Lung (tissue), 12 donors: Measurements from ENCODE around the gene KITLG. TPM values are rescaled to one million over a fixed set of nuclear protein-coding genes. Genes with fewer than 3 reads are reported as not detected.
"Not testable (repeated sequence)": the region's sequence is repeated elsewhere in the genome, so short reads cannot be mapped to it uniquely, and the experiment has no call there.

Source experiments
- ATAC-seq: fragments of 200-7000 bp; cut with Tn5 transposase; one replicate; pipeline ENCODE4 v1.9.1; 2020; ENCODE audit warnings: moderate number of reproducible peaks; ENCODE audit not compliant: insufficient read depth, low FRiP score
- DNase-seq, 3 donors: peaks; one replicate each; pipeline ENCODE4 v3.0.0-alpha.2; 2013 to 2017
- H3K27ac ChIP-seq, 2 donors: one replicate each; pipeline ENCODE4 v1.5.1; 2013; ENCODE audit warnings: mild to moderate bottlenecking in 2 of 2, moderate library complexity in 2 of 2, control low read depth in 1 of 2, inconsistent platforms in 1 of 2, low read depth in 1 of 2, low read length in 1 of 2
- H3K27me3 ChIP-seq, 3 donors: one replicate each; pipeline ENCODE4 v1.5.1; 2013; ENCODE audit warnings: low read length in 2 of 3; ENCODE audit not compliant: control insufficient read depth in 3 of 3, insufficient read depth in 3 of 3
- H3K36me3 ChIP-seq, 4 donors: one replicate each; pipeline ENCODE4 v1.5.1; 2013; ENCODE audit warnings: low read length in 4 of 4, mild to moderate bottlenecking in 1 of 4, moderate library complexity in 1 of 4; ENCODE audit not compliant: control insufficient read depth in 4 of 4, insufficient read depth in 4 of 4
- H3K4me1 ChIP-seq, 5 donors: one replicate each; pipeline ENCODE4 v1.5.1; 2013; ENCODE audit warnings: low read length in 5 of 5, mild to moderate bottlenecking in 2 of 5, moderate library complexity in 1 of 5; ENCODE audit not compliant: control insufficient read depth in 5 of 5, insufficient read depth in 5 of 5
- H3K4me3 ChIP-seq: one replicate; pipeline ENCODE4 v1.5.1; 2013; ENCODE audit warnings: mild to moderate bottlenecking, control low read depth, moderate library complexity
- H3K9ac ChIP-seq, 2 donors: one replicate each; pipeline ENCODE4 v1.5.1; 2013; ENCODE audit warnings: low read length in 2 of 2, control low read depth in 1 of 2; ENCODE audit not compliant: insufficient read depth in 1 of 2
- H3K9me3 ChIP-seq, 4 donors: one replicate each; pipeline ENCODE4 v1.5.1; 2013; ENCODE audit warnings: low read length in 3 of 4, mild to moderate bottlenecking in 1 of 4, moderate library complexity in 1 of 4; ENCODE audit not compliant: control insufficient read depth in 4 of 4, insufficient read depth in 3 of 4
- WGBS, 2 donors: extraction: QIAGEN DNeasy Blood & Tissue Kit; methylation state at CpG; one replicate each; pipeline ENCODE4 v1.1.7; 2013; 5-methylcytosine and 5-hydroxymethylcytosine counted together
- polyA plus RNA-seq, 2 donors: library from polyadenylated mRNA; stranded (reverse); fragments of 200-250 nt; gene quantifications; one replicate each; pipeline ENCODE4 v1.2.1, GENCODE V29; 2013
- total RNA-seq, 2 donors: library from RNA; depleted of rRNA in 1 of 2; stranded (reverse); fragments of >200 nt in 1 of 2; gene quantifications; one replicate each; pipeline ENCODE4 v1.2.1, GENCODE V29; 2014 to 2021
- TF ChIP-seq, protein P1 (sequence below): IDR thresholded peaks from 2 replicates; pipeline ENCODE4 v1.5.1; 2012; ENCODE audit warnings: mild to moderate bottlenecking; ENCODE audit errors: control extremely low read depth, extremely low read depth
- donor health status: control.
- donor health status: control.
- donor health status: Bipolar disorder and iron deficiency.
- donor health status: healthy.
- donor health status: DM: yes; HTN: yes; CAD: no.

Gene KITLG
- total and polyA plus RNA-seq, 4 donors = 13.7 to 142 (median 38.2) TPM

DNA sequence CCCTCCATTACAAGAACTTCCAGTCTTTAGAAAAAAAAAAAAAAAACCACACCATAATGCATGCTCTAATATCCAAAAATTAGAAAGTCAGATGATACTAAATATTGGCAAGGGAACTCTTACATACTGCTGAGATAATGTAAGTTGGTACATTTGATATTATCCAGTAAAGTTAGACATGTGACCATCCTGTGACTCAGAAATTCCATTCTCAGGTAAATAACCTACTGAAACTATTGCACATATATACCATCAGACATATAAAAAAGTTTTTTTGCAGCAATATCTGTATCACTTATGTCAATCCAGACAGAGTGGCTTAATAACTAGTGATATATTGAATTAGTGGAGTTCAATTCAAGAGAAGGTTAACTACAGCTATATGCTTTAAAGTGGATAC lies 63.5 kb downstream of the KITLG start:
- DNase-seq = no peak
- Histone ChIP-seq H3K4me3 (no peak overlapping the region), H3K27me3 (no peaks in the 10 kb centered on the region), H3K9me3 (no peaks in the 10 kb centered on the region), H3K36me3 (peaks cover 0 to 1% (median 0%) of the 10 kb centered on the region in 4 donors), H3K27ac (no peak overlapping the region), H3K4me1 (peaks cover 0 to 5% (median 0%) of the 10 kb centered on the region in 5 donors), H3K9ac (no peak overlapping the region)
- ATAC-seq = no peak
- TF ChIP-seq, protein P1, sequence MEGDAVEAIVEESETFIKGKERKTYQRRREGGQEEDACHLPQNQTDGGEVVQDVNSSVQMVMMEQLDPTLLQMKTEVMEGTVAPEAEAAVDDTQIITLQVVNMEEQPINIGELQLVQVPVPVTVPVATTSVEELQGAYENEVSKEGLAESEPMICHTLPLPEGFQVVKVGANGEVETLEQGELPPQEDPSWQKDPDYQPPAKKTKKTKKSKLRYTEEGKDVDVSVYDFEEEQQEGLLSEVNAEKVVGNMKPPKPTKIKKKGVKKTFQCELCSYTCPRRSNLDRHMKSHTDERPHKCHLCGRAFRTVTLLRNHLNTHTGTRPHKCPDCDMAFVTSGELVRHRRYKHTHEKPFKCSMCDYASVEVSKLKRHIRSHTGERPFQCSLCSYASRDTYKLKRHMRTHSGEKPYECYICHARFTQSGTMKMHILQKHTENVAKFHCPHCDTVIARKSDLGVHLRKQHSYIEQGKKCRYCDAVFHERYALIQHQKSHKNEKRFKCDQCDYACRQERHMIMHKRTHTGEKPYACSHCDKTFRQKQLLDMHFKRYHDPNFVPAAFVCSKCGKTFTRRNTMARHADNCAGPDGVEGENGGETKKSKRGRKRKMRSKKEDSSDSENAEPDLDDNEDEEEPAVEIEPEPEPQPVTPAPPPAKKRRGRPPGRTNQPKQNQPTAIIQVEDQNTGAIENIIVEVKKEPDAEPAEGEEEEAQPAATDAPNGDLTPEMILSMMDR = no peak

DNA sequence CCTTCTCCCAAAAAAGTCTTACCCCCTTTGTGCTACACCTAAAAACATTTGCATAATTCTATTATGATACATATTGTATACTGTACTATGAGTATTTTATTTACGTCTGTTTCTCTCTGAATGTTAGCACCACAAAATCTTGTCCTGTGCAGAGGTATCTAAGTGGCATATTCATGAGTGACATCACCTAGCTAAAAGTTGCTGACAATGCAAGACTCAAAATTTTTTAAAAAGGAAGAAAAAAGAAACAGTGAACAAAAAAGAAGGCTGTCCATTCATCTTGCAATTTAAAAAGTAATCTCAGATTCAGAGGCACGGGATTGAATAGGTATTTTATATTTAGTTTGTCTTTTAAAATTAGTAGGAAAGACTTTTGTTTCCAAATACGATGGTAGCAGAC lies 69.4 kb downstream of the KITLG start:
- Histone ChIP-seq H3K27me3 (no peaks in the 10 kb centered on the region), H3K4me3 (no peak overlapping the region), H3K9ac (no peak overlapping the region), H3K9me3 (no peaks in the 10 kb centered on the region), H3K27ac (no peak overlapping the region), H3K36me3 (peaks cover 0 to 8% (median 5%) of the 10 kb centered on the region in 4 donors), H3K4me1 (peaks cover 0 to 2% (median 0%) of the 10 kb centered on the region in 5 donors)
- DNase-seq (no peak), ATAC-seq (no peak)
- WGBS, 2 donors = 96 to 97% methylated on average over 3 of the region's 3 CpGs
- TF ChIP-seq, protein P1 = no peak

DNA sequence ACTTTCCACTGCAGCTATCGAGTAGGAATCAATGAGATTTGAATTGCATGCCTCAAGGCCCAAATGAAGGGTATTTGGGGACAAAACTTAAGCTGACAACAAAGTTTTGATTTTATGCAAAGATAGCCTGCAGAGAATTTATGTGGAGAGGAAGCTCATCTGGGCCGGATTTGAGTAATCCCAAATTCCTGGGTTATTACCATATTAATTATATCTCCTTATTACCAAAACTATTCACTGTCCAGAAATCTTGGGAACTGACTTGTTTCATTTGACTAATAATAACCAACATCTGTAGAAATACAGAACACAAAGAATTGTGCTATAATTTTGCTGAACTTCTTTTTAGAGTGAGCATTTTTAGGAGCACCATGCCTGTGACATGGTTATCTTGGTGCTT lies 70.4 kb downstream of the KITLG start:
- Histone ChIP-seq H3K27me3 (no peaks in the 10 kb centered on the region), H3K9ac (no peak overlapping the region), H3K36me3 (peaks cover 3 to 17% (median 8%) of the 10 kb centered on the region in 4 donors), H3K4me1 (peaks cover 0 to 2% (median 0%) of the 10 kb centered on the region in 5 donors), H3K27ac (no peak overlapping the region), H3K9me3 (no peaks in the 10 kb centered on the region), H3K4me3 (no peak overlapping the region)
- DNase-seq (no peak), ATAC-seq (no peak)
- TF ChIP-seq, protein P1 = no peak
- WGBS, 2 donors = 96 to 97% methylated on average over 2 of the region's 2 CpGs

DNA sequence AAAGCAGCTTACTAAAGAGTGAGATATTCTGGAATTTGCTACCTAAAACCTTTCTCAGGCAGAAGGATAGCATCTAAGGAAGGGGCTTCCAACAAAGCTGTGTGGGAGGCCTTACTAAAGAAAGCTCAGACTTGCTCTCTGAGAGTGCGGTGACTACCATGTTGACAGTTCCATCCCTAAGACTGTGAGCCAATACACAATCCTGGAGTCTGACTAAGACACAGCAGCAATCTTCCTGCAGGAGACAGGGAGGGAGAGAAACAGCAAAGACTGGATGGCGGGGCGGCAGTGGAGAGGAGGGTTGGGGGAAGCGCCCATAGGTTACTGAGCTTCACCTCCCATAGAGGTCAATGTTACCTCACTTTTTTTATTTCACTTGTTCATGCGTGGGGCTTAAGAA lies 70.9 kb downstream of the KITLG start:
- no peak for ATAC-seq
- 96 to 99% methylated on average over 5 of the region's 5 CpGs for WGBS, 2 donors
- Histone ChIP-seq H3K9me3 (no peaks in the 10 kb centered on the region), H3K27me3 (no peaks in the 10 kb centered on the region), H3K9ac (no peak overlapping the region), H3K36me3 (peaks cover 3 to 17% (median 8%) of the 10 kb centered on the region in 4 donors), H3K27ac (no peak overlapping the region), H3K4me1 (peaks cover 0 to 2% (median 0%) of the 10 kb centered on the region in 5 donors), H3K4me3 (no peak overlapping the region)
- TF ChIP-seq, protein P1 = no peak
- no peak for DNase-seq

DNA sequence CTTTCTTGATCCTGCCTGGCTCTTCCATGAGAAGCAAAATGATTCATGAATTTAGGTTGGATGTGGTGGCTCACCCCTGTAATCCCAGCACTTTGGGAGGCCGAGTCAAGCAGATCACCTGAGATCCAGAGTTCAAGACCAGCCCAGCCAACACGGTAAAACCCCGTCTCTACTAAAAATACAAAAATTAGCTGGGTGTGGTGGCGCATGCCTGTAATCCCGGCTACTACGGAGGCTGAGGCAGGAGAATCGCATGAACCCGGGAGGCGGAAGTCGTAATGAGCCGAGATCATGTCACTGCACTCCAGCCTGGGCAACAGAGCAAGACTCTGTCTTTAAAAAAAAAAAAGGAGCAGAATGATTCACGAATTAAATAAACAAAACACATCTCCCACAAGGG lies 72.4 kb downstream of the KITLG start:
- H3K36me3 ChIP-seq = peaks cover 3 to 19% (median 10%) of the 10 kb centered on the region in 4 donors
- WGBS, 2 donors = 96 to 97% methylated on average over 12 of the region's 12 CpGs
- not testable (repeated sequence) for H3K9me3 ChIP-seq, H3K9ac ChIP-seq, H3K27ac ChIP-seq, H3K4me3 ChIP-seq, DNase-seq, H3K4me1 ChIP-seq, H3K27me3 ChIP-seq, ATAC-seq
